Tibial nerve (tissue), 4 donors: Measurements from ENCODE around the gene IQCN.

Experiments used
- CTCF ChIP-seq, 5 experiments: fragments of 200-600 bp in 3 of 5; fragments of 450-650 bp in 2 of 5; sonication (generic) in 3 of 5; IDR thresholded peaks; one replicate each; pipeline ENCODE4 v1.5.1; 2016 to 2019; ENCODE audit warnings: antibody characterized with exemption in 5 of 5, mild to moderate bottlenecking in 3 of 5, moderate library complexity in 2 of 5
- EP300 ChIP-seq, 2 donors: sonication (generic); formaldehyde crosslinking; IDR thresholded peaks; one replicate each; pipeline ENCODE4 v1.6.1; 2017; ENCODE audit warnings: antibody characterized with exemption in 2 of 2, mild to moderate bottlenecking in 1 of 2
- POLR2A ChIP-seq, 2 donors: fragments of 450-650 bp; IDR thresholded peaks; one replicate each; pipeline ENCODE4 v1.6.1; 2017; ENCODE audit warnings: antibody characterized with exemption in 2 of 2, mild to moderate bottlenecking in 2 of 2, moderate library complexity in 2 of 2

GRCh38 chr19:18306209-18306887 lies 32.1 kb upstream of the IQCN start:
- TF ChIP-seq CTCF (IDR thresholded peaks at IDR 0.05) (no peak), POLR2A (IDR thresholded peaks at IDR 0.05) (no peak), EP300 (IDR thresholded peaks at IDR 0.05) (no peak)
